Measurements from ENCODE around the gene USP22. TPM values are rescaled to one million over a fixed set of nuclear protein-coding genes. Genes with fewer than 3 reads are reported as not detected.
"Not testable (repeated sequence)": the region's sequence is repeated elsewhere in the genome, so short reads cannot be mapped to it uniquely, and the experiment has no call there.

Gene USP22
- total and polyA plus RNA-seq, 8 donors, result 157 to 229 (median 202) TPM

GRCh38 chr17:21089145-21089544 lies 46.3 kb upstream of the USP22 start:
- no peak for DNase-seq
- H3K36me3 ChIP-seq, result no peaks in the 10 kb centered on the region

GRCh38 chr17:21085707-21086106 lies 42.9 kb upstream of the USP22 start:
- no peak overlapping the region for H3K27ac ChIP-seq
- no peaks in the 10 kb centered on the region for H3K4me1 ChIP-seq
- intact Hi-C loops (cut with DNase I), result no loop called here
- peaks cover 0 to 8% of the 10 kb centered on the region in 2 donors for H3K27me3 ChIP-seq
- H3K4me3 ChIP-seq, result no peak overlapping the region
- no peaks in the 10 kb centered on the region for H3K36me3 ChIP-seq
- DNase-seq (no peak), ATAC-seq (no peak)
- no peak for TF ChIP-seq CTCF (IDR thresholded peaks at IDR 0.05)
- no peaks in the 10 kb centered on the region for H3K9me3 ChIP-seq

More at GRCh38 chr17:21089145-21089544, 46.3 kb upstream of the USP22 start:
- H3K4me3 ChIP-seq, result no peak overlapping the region
- H3K4me1 ChIP-seq, result no peaks in the 10 kb centered on the region
- no peak overlapping the region for H3K27ac ChIP-seq
- TF ChIP-seq CTCF (IDR thresholded peaks at IDR 0.05), result no peak
- peaks cover 0 to 8% of the 10 kb centered on the region in 2 donors for H3K27me3 ChIP-seq
- ATAC-seq, result no peak
- intact Hi-C loops (cut with DNase I), result no loop called here
- no peaks in the 10 kb centered on the region for H3K9me3 ChIP-seq

- ATAC-seq; H3K9me3 ChIP-seq; H3K4me3 ChIP-seq; intact Hi-C loops (cut with DNase I); H3K27ac ChIP-seq; H3K4me1 ChIP-seq; DNase-seq; H3K27me3 ChIP-seq; H3K36me3 ChIP-seq: not testable (repeated sequence)
Observed at GRCh38 chr17:21085280-21085679, 42.5 kb upstream of the USP22 start.

- Histone ChIP-seq H3K4me3 (no peak overlapping the region), H3K27ac (no peak overlapping the region), H3K4me1 (no peaks in the 10 kb centered on the region), H3K36me3 (no peaks in the 10 kb centered on the region), H3K27me3 (peaks cover 0 to 8% of the 10 kb centered on the region in 2 donors), H3K9me3 (no peaks in the 10 kb centered on the region)
- ATAC-seq (no peak), DNase-seq (no peak)
- no peak for TF ChIP-seq CTCF (IDR thresholded peaks at IDR 0.05)
- intact Hi-C loops (cut with DNase I), result no loop called here
Observed at GRCh38 chr17:21082001-21082436, 39.2 kb upstream of the USP22 start.

- no peak overlapping the region for H3K27ac ChIP-seq
- no peaks in the 10 kb centered on the region for H3K9me3 ChIP-seq
- DNase-seq, result no peak
- intact Hi-C loops (cut with DNase I), result no loop called here
- no peak for ATAC-seq
- H3K4me3 ChIP-seq, result no peak overlapping the region
- no peaks in the 10 kb centered on the region for H3K4me1 ChIP-seq
- H3K36me3 ChIP-seq, result no peaks in the 10 kb centered on the region
- H3K27me3 ChIP-seq, result no peaks in the 10 kb centered on the region
- no peak for TF ChIP-seq CTCF (IDR thresholded peaks at IDR 0.05)
Observed at GRCh38 chr17:21079196-21079595, 36.4 kb upstream of the USP22 start.
